H9 (cell line): Measurements from ENCODE around the gene HMGN4. TPM values are rescaled to one million over a fixed set of nuclear protein-coding genes. Genes with fewer than 3 reads are reported as not detected.

Source experiments
- DNase-seq: peaks from one replicate; pipeline ENCODE4 v3.0.0-alpha.2; 2017
- H2AFZ ChIP-seq: one replicate; pipeline ENCODE4 v1.6.1; 2013; ENCODE audit warnings: mild to moderate bottlenecking, low read length, control low read depth, moderate library complexity
- H2AK5ac ChIP-seq: 2 replicates; pipeline ENCODE4 v1.6.1; 2013; ENCODE audit warnings: low read length, control low read depth, mixed read lengths; ENCODE audit not compliant: insufficient read length
- H2BK120ac ChIP-seq: one replicate; pipeline ENCODE4 v1.6.1; 2013; ENCODE audit warnings: low read depth, mild to moderate bottlenecking, low read length, control low read depth, inconsistent platforms; ENCODE audit not compliant: poor library complexity, severe bottlenecking
- H2BK12ac ChIP-seq: 2 replicates; pipeline ENCODE4 v1.6.1; 2013; ENCODE audit warnings: low read length, control low read depth, mixed read lengths, low read depth; ENCODE audit not compliant: insufficient read length
- H2BK15ac ChIP-seq: 2 replicates; pipeline ENCODE4 v1.6.1; 2013; ENCODE audit warnings: low read depth, low read length, control low read depth
- H2BK20ac ChIP-seq: one replicate; pipeline ENCODE4 v1.6.1; 2013; ENCODE audit warnings: low read depth, mild to moderate bottlenecking, low read length, control low read depth, inconsistent platforms; ENCODE audit not compliant: poor library complexity, severe bottlenecking
- H2BK5ac ChIP-seq: 2 replicates; pipeline ENCODE4 v1.6.1; 2013; ENCODE audit warnings: low read length, control low read depth, mixed read lengths; ENCODE audit not compliant: insufficient read length
- H3K14ac ChIP-seq: 2 replicates; pipeline ENCODE4 v1.6.1; 2013; ENCODE audit warnings: low read length, control low read depth; ENCODE audit not compliant: insufficient read depth
- H3K18ac ChIP-seq: 2 replicates; pipeline ENCODE4 v1.6.1; 2013; ENCODE audit warnings: low read depth, mild to moderate bottlenecking, mixed read lengths, low read length, control low read depth; ENCODE audit not compliant: insufficient read length
- H3K23ac ChIP-seq: 2 replicates; pipeline ENCODE4 v1.6.1; 2013; ENCODE audit warnings: low read length, control low read depth, mixed read lengths, low read depth; ENCODE audit not compliant: insufficient read length
- H3K23me2 ChIP-seq: 2 replicates; pipeline ENCODE4 v1.6.1; 2013; ENCODE audit warnings: low read depth, mild to moderate bottlenecking, mixed read lengths, low read length, control low read depth; ENCODE audit not compliant: insufficient read length, poor library complexity, severe bottlenecking
- H3K27ac ChIP-seq: 2 replicates; pipeline ENCODE4 v1.5.1; 2013; ENCODE audit warnings: low read length, control low read depth, mixed read lengths, low read depth; ENCODE audit not compliant: insufficient read length
- H3K27me3 ChIP-seq: 2 replicates; pipeline ENCODE4 v1.6.1; 2013; ENCODE audit warnings: low read length, control low read depth, inconsistent platforms; ENCODE audit not compliant: insufficient read depth
- H3K4ac ChIP-seq: 2 replicates; pipeline ENCODE4 v1.6.1; 2013; ENCODE audit warnings: low read depth, mild to moderate bottlenecking, control low read depth, inconsistent platforms, low read length, moderate library complexity
- H3K4me1 ChIP-seq: 2 replicates; pipeline ENCODE4 v1.6.1; 2013; ENCODE audit warnings: low read length, control low read depth, inconsistent platforms; ENCODE audit not compliant: insufficient read depth
- H3K4me2 ChIP-seq: 2 replicates; pipeline ENCODE4 v1.6.1; 2013; ENCODE audit warnings: low read length, control low read depth, mixed read lengths; ENCODE audit not compliant: insufficient read length, insufficient read depth
- H3K56ac ChIP-seq: 2 replicates; pipeline ENCODE4 v1.6.1; 2013; ENCODE audit warnings: low read depth, mild to moderate bottlenecking, mixed read lengths, low read length, control low read depth; ENCODE audit not compliant: insufficient read length
- H3K79me1 ChIP-seq: 2 replicates; pipeline ENCODE4 v1.6.1; 2013; ENCODE audit warnings: low read depth, mild to moderate bottlenecking, moderate library complexity, low read length, control low read depth, inconsistent platforms; ENCODE audit not compliant: insufficient read depth, poor library complexity, severe bottlenecking
- H3K79me2 ChIP-seq: 2 replicates; pipeline ENCODE4 v1.6.1; 2013; ENCODE audit warnings: low read length, control low read depth, inconsistent platforms; ENCODE audit not compliant: insufficient read depth
- H3K9ac ChIP-seq: 2 replicates; pipeline ENCODE4 v1.6.1; 2013; ENCODE audit warnings: low read length, control low read depth, mixed read lengths; ENCODE audit not compliant: insufficient read length; ENCODE audit errors: extremely low read depth
- H3K9me3 ChIP-seq: one replicate; pipeline ENCODE4 v1.6.1; 2013; ENCODE audit warnings: low read depth, low read length, inconsistent platforms; ENCODE audit not compliant: control insufficient read depth
- H3T11ph ChIP-seq: one replicate; pipeline ENCODE4 v1.6.1; 2013; ENCODE audit warnings: mild to moderate bottlenecking, low read length, control low read depth, inconsistent platforms
- H4K20me1 ChIP-seq: one replicate; pipeline ENCODE4 v1.6.1; 2013; ENCODE audit not compliant: control insufficient read depth, insufficient read length, insufficient read depth
- H4K5ac ChIP-seq: 2 replicates; pipeline ENCODE4 v1.6.1; 2013; ENCODE audit warnings: low read depth, mild to moderate bottlenecking, mixed read lengths, low read length, control low read depth; ENCODE audit not compliant: insufficient read length
- H4K8ac ChIP-seq: replicated peaks from 2 replicates; pipeline ENCODE4 v1.6.1; 2013; ENCODE audit warnings: low read length, control low read depth, mixed read lengths, low read depth; ENCODE audit not compliant: insufficient read length
- H4K91ac ChIP-seq: 2 replicates; pipeline ENCODE4 v1.6.1; 2013; ENCODE audit warnings: low read depth, mild to moderate bottlenecking, moderate library complexity, mixed read lengths, low read length, control low read depth; ENCODE audit not compliant: insufficient read length
- H3K27ac Mint-ChIP-seq, 3 experiments: 2 replicates in 2 of 3; 3 replicates in 1 of 3; pipeline ENCODE4 v1.8.0; 2020 to 2021; ENCODE audit warnings: mixed read lengths in 3 of 3, mild to moderate bottlenecking in 1 of 3, moderate library complexity in 1 of 3
- H3K27me3 Mint-ChIP-seq: 2 replicates; pipeline ENCODE4 v1.8.0; 2021; ENCODE audit warnings: low read depth, mild to moderate bottlenecking, moderate library complexity, mixed read lengths
- H3K36me3 Mint-ChIP-seq, 3 experiments: 2 replicates in 2 of 3; 3 replicates in 1 of 3; pipeline ENCODE4 v1.8.0; 2020 to 2021; ENCODE audit warnings: low read depth in 3 of 3, mixed read lengths in 3 of 3; ENCODE audit not compliant: insufficient read depth in 1 of 3
- H3K4me1 Mint-ChIP-seq, 2 experiments: 2 replicates each; pipeline ENCODE4 v1.8.0; 2020; ENCODE audit warnings: mixed read lengths in 2 of 2
- H3K4me3 Mint-ChIP-seq, 2 experiments: 2 replicates in 1 of 2; 3 replicates in 1 of 2; pipeline ENCODE4 v1.8.0; 2020 to 2021; ENCODE audit warnings: mild to moderate bottlenecking in 2 of 2, mixed read lengths in 2 of 2, moderate library complexity in 1 of 2
- H3K9me3 Mint-ChIP-seq, 2 experiments: 2 replicates in 1 of 2; 3 replicates in 1 of 2; pipeline ENCODE4 v1.8.0; 2020; ENCODE audit warnings: mild to moderate bottlenecking in 2 of 2, mixed read lengths in 2 of 2, moderate library complexity in 1 of 2
- WGBS: extraction: QIAGEN DNeasy Blood & Tissue Kit; methylation state at CpG from one replicate; pipeline ENCODE4 v1.1.7; 2013; ENCODE audit warnings: missing lambda C conversion rate, low lambda C conversion rate, mixed read lengths; ENCODE audit not compliant: insufficient read length; ENCODE audit errors: extremely low coverage; 5-methylcytosine and 5-hydroxymethylcytosine counted together
- total RNA-seq: library from RNA; stranded (reverse); gene quantifications from 2 replicates; pipeline ENCODE4 v1.2.1, GENCODE V29; 2021
- TF ChIP-seq, protein P1 (sequence below): fragments of 200-600 bp; sonication (generic); conservative IDR thresholded peaks from 3 replicates; pipeline ENCODE4 v1.8.0; 2021; ENCODE audit warnings: antibody characterized with exemption, mild to moderate bottlenecking

The HMGN4 gene
- total RNA-seq, 1 experiment from 2014 or later: 50.4 TPM

DNA sequence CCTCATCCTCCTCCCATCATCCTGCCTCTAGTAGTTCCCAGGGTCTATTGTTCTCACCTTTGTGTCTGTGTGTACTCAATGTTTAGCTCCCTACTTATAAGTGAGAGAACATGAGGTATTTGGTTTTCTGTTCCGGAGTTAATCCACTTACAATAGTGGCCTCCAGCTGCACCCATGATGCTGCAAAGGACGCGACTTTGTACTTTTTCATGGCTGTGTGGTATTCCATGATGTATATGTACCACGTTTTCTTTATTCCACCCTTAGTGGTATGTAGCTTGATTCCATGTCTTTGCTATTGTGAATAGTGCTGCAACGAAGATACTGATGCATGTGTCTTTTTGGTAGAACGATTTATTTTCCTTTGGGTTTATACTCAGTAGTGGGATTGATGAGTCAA is 40.1 kb downstream of the HMGN4 start:
- H3K79me1 ChIP-seq: no peaks in the 10 kb centered on the region
- no peak overlapping the region for H2BK15ac ChIP-seq
- H3K14ac ChIP-seq: no peak overlapping the region
- Mint-ChIP-seq H3K9me3 (peaks cover 7 to 11% of the 10 kb centered on the region in 2 experiments; a peak in 4 of 5 replicates), H3K27ac (no peak overlapping the region), H3K36me3 (no peaks in the 10 kb centered on the region), H3K27me3 (peaks cover 29% of the 10 kb centered on the region), H3K4me3 (peak overlapping the region; percentile 87 to 97), H3K4me1 (peaks cover 8 to 9% of the 10 kb centered on the region in 2 experiments)
- no peaks in the 10 kb centered on the region for H4K20me1 ChIP-seq
- no peak overlapping the region for H3K4me2 ChIP-seq
- H2BK20ac ChIP-seq: no peak overlapping the region
- H4K91ac ChIP-seq: no peak overlapping the region
- no peaks in the 10 kb centered on the region for H3K9me3 ChIP-seq
- no peak overlapping the region for H2AFZ ChIP-seq
- H4K8ac ChIP-seq: no peak overlapping the region
- no peak overlapping the region for H2BK120ac ChIP-seq
- H3K4me1 ChIP-seq: no peaks in the 10 kb centered on the region
- TF ChIP-seq, protein P1, sequence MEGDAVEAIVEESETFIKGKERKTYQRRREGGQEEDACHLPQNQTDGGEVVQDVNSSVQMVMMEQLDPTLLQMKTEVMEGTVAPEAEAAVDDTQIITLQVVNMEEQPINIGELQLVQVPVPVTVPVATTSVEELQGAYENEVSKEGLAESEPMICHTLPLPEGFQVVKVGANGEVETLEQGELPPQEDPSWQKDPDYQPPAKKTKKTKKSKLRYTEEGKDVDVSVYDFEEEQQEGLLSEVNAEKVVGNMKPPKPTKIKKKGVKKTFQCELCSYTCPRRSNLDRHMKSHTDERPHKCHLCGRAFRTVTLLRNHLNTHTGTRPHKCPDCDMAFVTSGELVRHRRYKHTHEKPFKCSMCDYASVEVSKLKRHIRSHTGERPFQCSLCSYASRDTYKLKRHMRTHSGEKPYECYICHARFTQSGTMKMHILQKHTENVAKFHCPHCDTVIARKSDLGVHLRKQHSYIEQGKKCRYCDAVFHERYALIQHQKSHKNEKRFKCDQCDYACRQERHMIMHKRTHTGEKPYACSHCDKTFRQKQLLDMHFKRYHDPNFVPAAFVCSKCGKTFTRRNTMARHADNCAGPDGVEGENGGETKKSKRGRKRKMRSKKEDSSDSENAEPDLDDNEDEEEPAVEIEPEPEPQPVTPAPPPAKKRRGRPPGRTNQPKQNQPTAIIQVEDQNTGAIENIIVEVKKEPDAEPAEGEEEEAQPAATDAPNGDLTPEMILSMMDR: no peak
- no peak overlapping the region for H2BK5ac ChIP-seq
- no peak overlapping the region for H3K9ac ChIP-seq
- no peak overlapping the region for H2BK12ac ChIP-seq
- no peaks in the 10 kb centered on the region for H3K27me3 ChIP-seq
- WGBS: no CpG with 5 or more reads among the region's 6 CpGs
- no peak overlapping the region for H3K23ac ChIP-seq
- no peak overlapping the region for H3K4ac ChIP-seq
- peaks cover 3% of the 10 kb centered on the region for H3K23me2 ChIP-seq
- H3K27ac ChIP-seq: no peak overlapping the region
- no peak for DNase-seq
- H3K56ac ChIP-seq: no peak overlapping the region
- H3T11ph ChIP-seq: no peak overlapping the region
- H3K79me2 ChIP-seq: no peaks in the 10 kb centered on the region
- no peak overlapping the region for H4K5ac ChIP-seq
- H3K18ac ChIP-seq: no peak overlapping the region
- H2AK5ac ChIP-seq: no peak overlapping the region
